ENCODE measurements around the gene ABTB1.

The ABTB1 gene

DNA sequence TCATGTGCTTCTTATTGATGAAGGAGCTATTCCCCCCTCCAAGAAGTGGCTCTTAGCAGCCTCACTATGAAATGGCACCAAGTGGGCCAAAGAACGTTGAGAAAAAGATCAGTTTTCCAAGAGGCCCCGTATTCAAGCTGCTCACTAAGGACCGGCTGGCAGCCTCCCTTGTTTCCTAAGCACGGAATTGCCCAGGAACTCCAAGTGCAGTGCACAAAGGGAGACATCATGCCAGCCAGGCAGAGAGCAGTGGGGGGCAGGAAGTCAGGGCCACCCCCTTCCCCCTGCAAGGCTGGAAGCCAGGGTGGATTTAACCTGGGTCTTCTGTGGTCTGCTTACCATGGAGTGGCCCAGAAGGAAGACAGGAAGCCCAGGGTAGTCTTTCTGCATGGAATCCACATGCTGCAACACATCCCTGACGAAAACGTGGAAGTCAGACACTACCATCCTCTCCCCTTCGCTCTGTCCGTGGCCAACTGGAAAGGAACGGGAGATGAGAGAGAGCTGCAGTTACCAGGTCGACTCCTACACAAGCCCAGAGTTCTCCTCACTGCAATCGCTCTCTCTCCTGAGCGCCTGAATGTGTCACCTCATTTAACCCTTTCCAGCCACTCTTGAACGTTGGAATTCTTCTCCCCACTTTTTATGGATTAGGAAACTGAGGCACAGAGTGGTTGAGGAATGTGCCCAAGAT is 49.5 kb downstream of the ABTB1 start:
- no peak for DNase-seq

DNA sequence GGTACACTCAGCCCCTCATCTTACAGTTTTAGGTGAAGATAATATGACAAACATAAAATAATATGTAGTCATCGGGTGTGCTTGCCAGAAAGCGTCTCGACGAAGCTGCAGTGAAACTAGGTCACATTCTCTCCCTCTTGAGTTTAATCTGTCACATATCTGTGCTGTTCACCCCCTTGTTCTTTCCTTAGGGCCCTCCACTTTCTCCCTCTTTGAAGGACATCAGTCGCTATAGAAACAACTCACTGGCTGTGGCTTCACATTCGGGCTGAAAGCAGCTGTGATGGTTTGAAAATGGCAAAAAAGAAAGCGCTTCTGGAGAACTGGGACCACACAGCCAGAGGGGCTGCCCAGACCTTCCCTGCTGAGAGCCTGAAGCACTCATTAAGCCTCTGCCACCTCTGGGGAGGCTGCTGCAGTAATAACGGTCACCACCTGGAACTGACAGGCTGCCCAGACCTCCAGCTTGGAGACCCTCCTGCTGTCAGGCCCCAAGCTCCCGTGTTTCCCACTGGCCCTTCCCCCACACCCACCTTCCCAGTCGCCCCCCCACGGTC is 50.3 kb downstream of the ABTB1 start:
- DNase-seq, result no peak

DNA sequence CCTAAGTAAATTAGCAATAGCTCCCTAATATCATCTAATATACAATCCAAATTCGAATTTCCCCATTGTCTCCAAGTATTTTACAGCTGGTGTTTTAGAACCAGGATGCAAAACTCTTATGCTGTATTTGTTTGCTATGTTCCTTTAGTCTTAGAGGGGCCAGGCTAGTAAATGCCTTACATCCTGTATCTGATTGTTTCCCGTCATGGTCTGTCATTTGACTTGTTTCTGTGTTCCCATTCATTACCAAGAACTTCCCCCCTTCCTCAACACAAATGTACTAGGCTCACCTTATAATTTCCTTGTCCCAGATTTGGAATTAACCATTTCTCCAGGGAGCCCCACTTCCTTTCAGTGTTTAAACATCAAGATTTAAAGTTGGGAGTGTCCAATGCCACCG is 54.1 kb downstream of the ABTB1 start:
- no peak for DNase-seq

DNA sequence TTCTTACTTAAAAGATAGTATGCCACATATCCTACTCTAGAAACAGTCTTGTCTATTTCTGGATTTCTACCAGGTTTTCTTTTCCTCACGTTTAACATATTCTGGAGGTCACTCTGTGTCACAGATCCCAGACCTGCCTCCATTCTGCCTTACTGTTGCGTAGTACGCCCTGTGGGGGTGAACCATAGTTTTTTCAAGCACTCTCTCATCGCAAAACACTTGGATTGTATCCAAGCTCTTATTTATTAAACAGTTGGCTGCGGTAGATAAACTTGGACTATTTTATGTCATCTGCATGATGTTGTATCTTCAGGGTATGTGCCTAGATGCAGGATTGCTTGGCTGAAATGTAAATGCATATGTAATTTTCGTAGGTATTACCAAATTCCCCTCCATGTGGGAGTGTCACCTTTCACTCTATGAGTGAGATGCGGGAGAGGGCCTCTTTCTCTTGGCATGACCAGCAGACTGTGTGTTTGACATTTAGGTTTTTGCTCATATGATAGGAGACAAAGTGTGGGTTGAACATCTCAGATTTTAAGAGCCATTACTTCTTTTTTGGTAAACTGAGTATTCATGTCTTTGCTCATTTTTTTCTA is 55.8 kb downstream of the ABTB1 start:
- no peak for DNase-seq

DNA sequence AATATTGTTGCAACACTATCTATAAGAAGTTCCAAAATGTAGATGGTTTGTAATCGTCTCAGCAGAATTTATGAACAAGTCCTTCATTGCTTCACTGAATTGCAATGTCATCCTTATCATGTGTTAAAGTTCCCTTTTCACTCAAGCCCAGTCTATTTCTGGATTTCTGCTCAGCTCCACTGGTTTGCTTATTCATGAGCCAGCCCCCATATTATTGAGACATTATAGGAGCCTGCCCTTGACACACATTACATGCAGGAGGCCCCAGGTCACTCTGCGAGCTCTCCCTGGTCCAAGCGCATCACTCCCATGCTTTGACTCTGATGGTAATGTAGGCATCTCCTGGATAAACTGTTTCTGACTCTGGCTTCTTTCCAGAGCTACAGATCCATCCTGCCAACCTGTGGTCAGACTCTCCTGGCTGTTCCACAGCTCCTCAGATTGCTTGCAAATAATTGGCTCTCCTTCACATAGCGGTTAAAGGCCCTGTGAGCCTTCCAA is 56.9 kb downstream of the ABTB1 start:
- DNase-seq, result no peak

DNA sequence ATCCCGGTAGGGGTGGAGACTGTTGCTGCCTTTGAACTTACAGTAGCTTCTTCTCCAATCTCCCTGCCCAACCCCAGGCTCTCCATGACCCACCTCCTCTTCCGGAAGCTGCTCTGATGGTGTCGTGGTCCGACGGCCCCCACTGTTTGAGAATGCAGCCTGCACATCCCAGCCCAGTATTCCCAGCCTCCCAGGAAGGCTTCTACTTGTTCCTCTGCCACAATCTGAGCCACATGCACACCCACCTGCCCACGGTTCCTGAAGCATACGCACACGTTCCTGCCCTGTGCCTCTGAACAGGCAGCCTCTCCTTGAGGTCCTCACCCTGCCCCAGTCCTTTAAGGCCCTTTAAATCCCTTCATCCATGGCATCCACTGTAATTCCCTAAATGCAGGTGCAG is 57.4 kb downstream of the ABTB1 start:
- DNase-seq, result no peak
